Trophoblast cell (in vitro differentiated cells and primary cell): Measurements from ENCODE around the gene BCL2L2.
"Not testable (repeated sequence)": the region's sequence is repeated elsewhere in the genome, so short reads cannot be mapped to it uniquely, and the experiment has no call there.

Experiments used
- DNase-seq, 2 donors: peaks; one replicate each; pipeline ENCODE4 v3.0.0-alpha.2; 2016
- H2AFZ ChIP-seq: 2 replicates; pipeline ENCODE4 v1.6.1; 2013; ENCODE audit warnings: low read length, moderate library complexity, mild to moderate bottlenecking; ENCODE audit not compliant: insufficient read depth, poor library complexity
- H2AK5ac ChIP-seq: 2 replicates; pipeline ENCODE4 v1.6.1; 2013; ENCODE audit warnings: mild to moderate bottlenecking, low read length
- H2BK120ac ChIP-seq: 2 replicates; pipeline ENCODE4 v1.6.1; 2013; ENCODE audit warnings: low read length, mild to moderate bottlenecking, moderate library complexity; ENCODE audit not compliant: insufficient read depth, poor library complexity
- H2BK12ac ChIP-seq: 2 replicates; pipeline ENCODE4 v1.6.1; 2013; ENCODE audit warnings: mild to moderate bottlenecking, low read length, moderate library complexity
- H2BK5ac ChIP-seq: 2 replicates; pipeline ENCODE4 v1.6.1; 2013; ENCODE audit warnings: low read length, low read depth, moderate library complexity, mild to moderate bottlenecking; ENCODE audit not compliant: poor library complexity
- H3K14ac ChIP-seq: 2 replicates; pipeline ENCODE4 v1.6.1; 2013; ENCODE audit warnings: mild to moderate bottlenecking, low read length
- H3K18ac ChIP-seq: 2 replicates; pipeline ENCODE4 v1.6.1; 2013; ENCODE audit warnings: mild to moderate bottlenecking, low read length
- H3K23ac ChIP-seq: 2 replicates; pipeline ENCODE4 v1.6.1; 2013; ENCODE audit warnings: low read length
- H3K27ac ChIP-seq: 2 replicates; pipeline ENCODE4 v1.5.1; 2013; ENCODE audit warnings: low read depth, mild to moderate bottlenecking, inconsistent platforms, low read length, moderate library complexity
- H3K27me3 ChIP-seq: 2 replicates; pipeline ENCODE4 v1.6.1; 2013; ENCODE audit warnings: inconsistent platforms, mild to moderate bottlenecking, low read length, moderate library complexity; ENCODE audit not compliant: insufficient read depth
- H3K36me3 ChIP-seq, 2 experiments: 1 replicate in 1 of 2; 2 replicates in 1 of 2; pipeline ENCODE4 v1.6.1; 2013; ENCODE audit warnings: low read length in 2 of 2, mild to moderate bottlenecking in 2 of 2, moderate library complexity in 1 of 2; ENCODE audit not compliant: insufficient read depth in 2 of 2, control insufficient read depth in 1 of 2
- H3K4ac ChIP-seq: 2 replicates; pipeline ENCODE4 v1.6.1; 2013; ENCODE audit warnings: low read depth, mild to moderate bottlenecking, low read length, moderate library complexity
- H3K4me1 ChIP-seq, 2 experiments: 1 replicate in 1 of 2; 2 replicates in 1 of 2; pipeline ENCODE4 v1.6.1; 2013; ENCODE audit warnings: low read length in 2 of 2, mild to moderate bottlenecking in 2 of 2, moderate library complexity in 1 of 2; ENCODE audit not compliant: insufficient read depth in 2 of 2, control insufficient read depth in 1 of 2
- H3K4me2 ChIP-seq: 2 replicates; pipeline ENCODE4 v1.6.1; 2013; ENCODE audit warnings: inconsistent platforms, mild to moderate bottlenecking, low read length, moderate library complexity
- H3K4me3 ChIP-seq: 2 replicates; pipeline ENCODE4 v1.5.1; 2013; ENCODE audit warnings: mild to moderate bottlenecking, low read depth, low read length, inconsistent platforms
- H3K79me1 ChIP-seq: one replicate; pipeline ENCODE4 v1.6.1; 2013; ENCODE audit warnings: low read length
- H3K79me2 ChIP-seq: 2 replicates; pipeline ENCODE4 v1.6.1; 2013; ENCODE audit warnings: low read length, mild to moderate bottlenecking; ENCODE audit not compliant: control insufficient read depth, insufficient read depth, poor library complexity
- H3K9ac ChIP-seq: 2 replicates; pipeline ENCODE4 v1.6.1; 2013; ENCODE audit warnings: mild to moderate bottlenecking, low read length
- H3K9me3 ChIP-seq: 2 replicates; pipeline ENCODE4 v1.6.1; 2013; ENCODE audit warnings: low read depth, mild to moderate bottlenecking, control low read depth, inconsistent platforms, low read length; ENCODE audit not compliant: insufficient read depth
- H4K12ac ChIP-seq: 2 replicates; pipeline ENCODE4 v1.6.1; 2013; ENCODE audit warnings: low read depth, mild to moderate bottlenecking, low read length, moderate library complexity
- H4K8ac ChIP-seq: 2 replicates; pipeline ENCODE4 v1.6.1; 2013; ENCODE audit warnings: low read depth, mild to moderate bottlenecking, low read length, moderate library complexity
- H4K91ac ChIP-seq: one replicate; pipeline ENCODE4 v1.6.1; 2013; ENCODE audit warnings: low read depth, mild to moderate bottlenecking, low read length, moderate library complexity
- WGBS: extraction: QIAGEN DNeasy Blood & Tissue Kit; methylation state at CpG from one replicate; pipeline ENCODE4 v1.1.7; 2013; ENCODE audit warnings: missing lambda C conversion rate; ENCODE audit not compliant: insufficient read length, insufficient coverage; ENCODE audit errors: extremely low coverage; 5-methylcytosine and 5-hydroxymethylcytosine counted together

The BCL2L2 gene

DNA sequence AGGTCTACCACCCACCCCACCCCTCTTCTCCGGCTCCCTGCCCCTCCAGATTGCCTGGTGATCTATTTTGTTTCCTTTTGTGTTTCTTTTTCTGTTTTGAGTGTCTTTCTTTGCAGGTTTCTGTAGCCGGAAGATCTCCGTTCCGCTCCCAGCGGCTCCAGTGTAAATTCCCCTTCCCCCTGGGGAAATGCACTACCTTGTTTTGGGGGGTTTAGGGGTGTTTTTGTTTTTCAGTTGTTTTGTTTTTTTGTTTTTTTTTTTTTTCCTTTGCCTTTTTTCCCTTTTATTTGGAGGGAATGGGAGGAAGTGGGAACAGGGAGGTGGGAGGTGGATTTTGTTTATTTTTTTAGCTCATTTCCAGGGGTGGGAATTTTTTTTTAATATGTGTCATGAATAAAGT, 19.1 kb downstream of the BCL2L2 start:
- H2BK120ac ChIP-seq, H4K12ac ChIP-seq, DNase-seq, H3K4me1 ChIP-seq, H3K4me3 ChIP-seq, H3K23ac ChIP-seq, H3K4me2 ChIP-seq, H2BK12ac ChIP-seq, H2AK5ac ChIP-seq, H3K9ac ChIP-seq, H3K79me2 ChIP-seq, H4K91ac ChIP-seq, H3K4ac ChIP-seq, H3K27me3 ChIP-seq, H3K14ac ChIP-seq, H3K27ac ChIP-seq, H3K9me3 ChIP-seq, H3K18ac ChIP-seq, H2BK5ac ChIP-seq, H4K8ac ChIP-seq, H2AFZ ChIP-seq: not testable (repeated sequence)
- Histone ChIP-seq H3K79me1 (peaks cover 13% of the 10 kb centered on the region), H3K36me3 (peaks cover 18 to 28% of the 10 kb centered on the region in 2 experiments)
- WGBS: no CpG with 5 or more reads among the region's 5 CpGs

DNA sequence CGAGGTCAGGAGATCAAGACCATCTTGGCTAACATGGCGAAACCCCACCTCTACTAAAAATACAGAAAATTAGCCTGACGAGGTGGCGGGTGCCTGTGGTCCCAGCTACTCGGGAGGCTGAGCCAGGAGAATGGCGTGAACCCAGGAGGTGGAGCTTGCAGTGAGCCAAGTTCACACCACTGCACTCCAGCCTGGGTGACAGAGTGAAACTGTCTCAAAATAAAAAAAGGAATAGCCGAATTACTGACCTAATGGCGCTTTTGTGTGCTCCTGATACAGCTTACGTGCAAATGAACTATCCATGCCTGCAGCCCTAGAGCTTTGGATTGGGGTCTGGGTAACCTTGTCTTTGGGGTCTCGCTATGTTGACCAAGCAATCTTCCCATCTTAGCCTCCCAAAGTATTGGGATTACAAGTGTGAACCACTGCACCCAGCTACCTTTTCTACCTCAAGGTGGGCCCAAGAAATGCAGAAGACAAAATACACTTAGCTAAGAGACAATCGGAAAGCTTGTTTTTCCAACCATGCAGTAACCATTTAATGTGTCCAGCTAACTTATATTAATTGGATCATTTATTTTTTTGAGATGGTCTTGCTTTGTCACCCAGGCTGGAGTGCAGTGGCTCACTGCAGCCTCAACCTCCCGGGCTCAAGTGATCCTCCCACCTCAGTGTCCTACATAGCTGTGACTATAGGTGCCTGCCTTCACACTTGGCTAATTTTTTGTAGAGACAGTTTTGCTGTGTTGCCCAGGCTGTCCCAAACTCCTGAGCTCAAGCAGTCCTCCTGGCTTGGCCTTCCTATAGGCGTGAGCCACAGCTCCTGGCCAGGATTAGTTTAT, 20.1 kb downstream of the BCL2L2 start:
- Histone ChIP-seq H3K4me2 (no peak overlapping the region), H3K79me2 (peaks cover 6% of the 10 kb centered on the region), H2AFZ (no peak overlapping the region), H2BK12ac (no peak overlapping the region), H2BK120ac (no peak overlapping the region), H2BK5ac (no peak overlapping the region), H3K4me3 (no peak overlapping the region), H3K27me3 (no peaks in the 10 kb centered on the region), H4K91ac (no peak overlapping the region), H3K9me3 (no peaks in the 10 kb centered on the region), H3K4me1 (peaks cover 2 to 6% of the 10 kb centered on the region in 2 experiments), H3K4ac (no peak overlapping the region), H3K36me3 (peaks cover 18 to 28% of the 10 kb centered on the region in 2 experiments), H3K27ac (no peak overlapping the region), H3K23ac (no peak overlapping the region), H2AK5ac (no peak overlapping the region), H3K9ac (no peak overlapping the region), H3K14ac (no peak overlapping the region), H3K79me1 (peaks cover 10% of the 10 kb centered on the region), H4K8ac (no peak overlapping the region), H4K12ac (no peak overlapping the region), H3K18ac (no peak overlapping the region)
- WGBS: no CpG with 5 or more reads among the region's 13 CpGs
- DNase-seq: no peak

DNA sequence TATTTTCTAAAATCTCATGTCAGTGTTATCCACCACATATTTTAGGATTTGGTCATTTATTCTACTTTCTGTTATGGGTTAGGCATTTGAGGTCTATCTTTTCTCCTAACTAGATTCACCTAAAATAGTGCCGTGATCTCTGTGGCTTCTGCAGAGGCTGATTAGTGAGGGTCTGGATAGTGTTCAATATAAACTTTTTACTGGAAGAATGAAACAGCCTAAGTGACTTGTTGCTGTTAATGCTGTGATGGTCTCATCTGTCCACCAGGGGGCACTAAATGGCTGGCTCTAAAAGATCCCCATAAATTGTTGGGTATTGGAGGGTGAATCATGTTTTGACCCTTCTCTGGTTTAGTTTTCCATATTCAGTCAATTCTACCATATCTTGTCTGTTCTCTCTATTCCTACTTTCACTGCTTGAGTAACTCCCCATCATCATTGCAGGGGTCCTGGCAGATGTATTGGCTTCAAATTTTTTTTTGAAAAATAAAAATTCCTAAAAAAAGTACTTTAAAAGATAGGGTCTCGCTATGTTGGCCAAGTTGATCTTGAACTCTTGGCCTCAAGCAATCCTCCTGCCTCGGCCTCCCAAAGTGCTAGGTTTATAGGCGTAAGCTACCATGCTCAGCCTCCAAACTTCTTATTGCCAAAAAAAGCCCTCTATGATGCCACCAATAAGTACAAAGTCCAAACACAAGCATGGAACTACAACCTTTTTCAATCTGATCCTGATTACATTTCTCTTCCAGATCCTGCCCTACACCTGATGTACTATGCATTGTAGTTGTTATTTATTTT, 21.5 kb downstream of the BCL2L2 start:
- H3K4me2 ChIP-seq: no peak overlapping the region
- no peak overlapping the region for H2AFZ ChIP-seq
- no peak overlapping the region for H4K12ac ChIP-seq
- peaks cover 18 to 23% of the 10 kb centered on the region in 2 experiments for H3K36me3 ChIP-seq
- no peak overlapping the region for H2BK120ac ChIP-seq
- H3K14ac ChIP-seq: no peak overlapping the region
- H3K23ac ChIP-seq: no peak overlapping the region
- no peak overlapping the region for H3K18ac ChIP-seq
- H3K4me3 ChIP-seq: no peak overlapping the region
- H3K79me2 ChIP-seq: no peaks in the 10 kb centered on the region
- no peaks in the 10 kb centered on the region for H3K27me3 ChIP-seq
- no peaks in the 10 kb centered on the region for H3K9me3 ChIP-seq
- no peak overlapping the region for H3K27ac ChIP-seq
- no peak overlapping the region for H2AK5ac ChIP-seq
- no peak overlapping the region for H3K4ac ChIP-seq
- H3K4me1 ChIP-seq: peaks cover 0 to under 1% of the 10 kb centered on the region in 2 experiments
- WGBS: no CpG with 5 or more reads among the region's 4 CpGs
- no peak overlapping the region for H3K9ac ChIP-seq
- no peak overlapping the region for H2BK12ac ChIP-seq
- no peak overlapping the region for H2BK5ac ChIP-seq
- H3K79me1 ChIP-seq: no peaks in the 10 kb centered on the region
- DNase-seq: peak; percentile 42 to 87
- H4K91ac ChIP-seq: no peak overlapping the region
- no peak overlapping the region for H4K8ac ChIP-seq

DNA sequence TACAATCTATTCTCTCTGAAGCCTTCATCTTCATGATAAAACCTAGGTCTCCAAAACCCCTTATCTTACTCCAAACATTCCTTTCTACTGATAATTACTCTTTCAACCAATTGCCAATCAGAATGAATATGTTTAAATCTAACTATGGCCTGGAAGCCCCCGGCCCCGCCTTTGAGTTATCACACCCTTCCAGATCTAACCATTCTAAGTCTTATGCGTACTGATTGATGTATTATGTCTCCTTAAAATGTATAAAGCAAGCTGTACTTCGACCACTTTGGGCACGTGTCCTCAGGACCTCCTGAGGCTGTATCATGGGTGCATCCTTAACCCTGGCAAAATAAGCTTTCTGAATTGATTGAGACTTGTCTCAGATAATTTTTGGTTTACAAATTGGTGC, 29.0 kb downstream of the BCL2L2 start:
- no peaks in the 10 kb centered on the region for H3K4me1 ChIP-seq
- no peak overlapping the region for H3K4ac ChIP-seq
- no peak overlapping the region for H3K18ac ChIP-seq
- H3K36me3 ChIP-seq: no peaks in the 10 kb centered on the region
- no CpG with 5 or more reads among the region's 5 CpGs for WGBS
- H3K27me3 ChIP-seq: no peaks in the 10 kb centered on the region
- H2AFZ ChIP-seq: no peak overlapping the region
- no peak overlapping the region for H2BK5ac ChIP-seq
- no peak overlapping the region for H3K23ac ChIP-seq
- H3K4me2 ChIP-seq: no peak overlapping the region
- no peak overlapping the region for H4K91ac ChIP-seq
- H4K8ac ChIP-seq: no peak overlapping the region
- no peak overlapping the region for H3K14ac ChIP-seq
- H3K79me1 ChIP-seq: no peaks in the 10 kb centered on the region
- H3K9ac ChIP-seq: no peak overlapping the region
- DNase-seq: no peak
- no peak overlapping the region for H2BK120ac ChIP-seq
- H3K4me3 ChIP-seq: no peak overlapping the region
- no peaks in the 10 kb centered on the region for H3K79me2 ChIP-seq
- no peak overlapping the region for H4K12ac ChIP-seq
- H2BK12ac ChIP-seq: no peak overlapping the region
- H2AK5ac ChIP-seq: no peak overlapping the region
- H3K27ac ChIP-seq: no peak overlapping the region
- H3K9me3 ChIP-seq: no peaks in the 10 kb centered on the region
